Activated CD4-positive, alpha-beta T cell treated with anti-CD3 and anti-CD28 coated beads, Interleukin-2, amount 50 U/mL, for 1 hour (primary cell): Measurements from ENCODE around the gene DNAI1.

Experiments used
- DNase-seq: peaks from one replicate; pipeline ENCODE4 v3.0.0-alpha.2; 2020

Gene DNAI1

DNA sequence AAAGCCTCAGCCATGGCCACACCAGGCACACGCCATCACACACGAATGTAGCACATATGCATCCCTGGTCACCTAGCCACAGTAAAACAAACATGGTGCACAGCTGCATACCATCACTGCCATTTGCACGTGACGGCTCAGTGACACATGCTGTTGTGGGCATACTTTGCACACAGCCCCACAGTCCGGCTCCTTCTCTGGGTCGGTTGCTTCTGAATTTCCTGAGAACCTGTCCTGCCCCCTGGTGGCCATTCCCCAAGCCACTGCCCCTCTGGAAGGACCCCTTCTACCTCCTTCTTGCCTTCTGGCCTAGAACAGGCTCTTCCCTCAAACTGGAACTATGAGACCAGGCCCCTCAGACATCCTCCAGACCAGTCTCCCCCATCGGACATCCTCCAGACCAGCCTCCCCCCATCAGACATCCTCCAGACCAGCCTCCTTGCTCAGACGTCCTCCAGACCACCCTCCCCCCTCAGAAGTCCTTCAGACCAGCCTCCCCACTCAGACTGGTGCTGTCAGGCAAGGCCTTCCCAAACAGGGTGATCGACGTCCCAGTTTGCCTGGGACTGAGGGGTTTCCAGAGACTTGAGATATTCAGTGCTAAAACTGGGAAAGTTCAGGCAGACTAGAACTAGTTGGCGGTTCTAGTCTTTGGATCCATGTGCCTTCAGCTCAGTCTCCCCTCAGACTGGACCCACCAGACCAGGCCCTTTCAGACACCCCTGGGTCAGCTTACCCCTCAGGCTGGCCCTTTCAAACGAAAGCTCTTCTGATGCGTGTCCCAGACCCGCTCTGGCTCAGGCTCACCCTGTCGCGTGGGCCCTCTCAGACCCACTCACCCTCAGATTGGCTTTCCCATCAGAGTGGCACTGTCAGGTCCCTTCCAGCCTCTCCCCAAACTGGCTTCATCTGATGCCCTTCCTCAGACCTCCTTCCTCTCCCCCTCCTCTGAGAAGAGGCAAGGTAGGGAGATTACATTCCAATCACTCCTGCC lies 88.5 kb downstream of the DNAI1 start:
- peak; percentile 38 for DNase-seq

DNA sequence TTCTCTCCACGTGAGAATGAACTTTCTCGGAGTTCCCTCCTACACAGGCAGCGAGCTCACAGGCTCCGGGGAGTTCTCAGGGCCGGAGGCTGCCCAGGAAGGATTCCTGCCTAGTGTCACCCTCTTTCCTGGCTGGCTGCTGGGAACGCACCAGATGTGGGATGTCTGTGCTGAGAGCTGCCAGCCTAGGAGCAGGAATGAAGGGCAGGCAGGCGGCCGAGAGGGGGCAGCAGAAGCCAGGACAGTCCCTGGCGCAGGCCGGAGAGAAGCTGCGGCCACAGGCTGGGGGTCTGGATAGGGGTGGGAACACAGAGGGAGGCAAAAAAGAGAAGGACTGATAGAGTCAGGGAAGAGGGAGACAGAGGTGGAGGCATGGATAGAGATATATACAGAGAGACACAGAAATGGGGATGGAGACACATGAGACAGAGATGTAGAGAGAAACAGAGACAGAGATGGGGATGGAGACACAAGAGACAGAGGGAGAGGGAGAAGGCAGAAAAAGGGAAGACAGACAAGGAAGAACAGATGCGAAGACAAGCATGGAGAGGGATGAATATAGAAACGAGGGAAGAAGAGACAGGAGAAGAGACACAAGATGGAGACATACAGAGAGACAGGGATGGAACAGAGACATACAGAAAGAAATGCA lies 89.5 kb downstream of the DNAI1 start:
- peak; percentile 28 for DNase-seq

- DNase-seq, result no peak
These were observed 90.8 kb downstream of the DNAI1 start for GRCh38 chr9:34549407-34549732.

DNA sequence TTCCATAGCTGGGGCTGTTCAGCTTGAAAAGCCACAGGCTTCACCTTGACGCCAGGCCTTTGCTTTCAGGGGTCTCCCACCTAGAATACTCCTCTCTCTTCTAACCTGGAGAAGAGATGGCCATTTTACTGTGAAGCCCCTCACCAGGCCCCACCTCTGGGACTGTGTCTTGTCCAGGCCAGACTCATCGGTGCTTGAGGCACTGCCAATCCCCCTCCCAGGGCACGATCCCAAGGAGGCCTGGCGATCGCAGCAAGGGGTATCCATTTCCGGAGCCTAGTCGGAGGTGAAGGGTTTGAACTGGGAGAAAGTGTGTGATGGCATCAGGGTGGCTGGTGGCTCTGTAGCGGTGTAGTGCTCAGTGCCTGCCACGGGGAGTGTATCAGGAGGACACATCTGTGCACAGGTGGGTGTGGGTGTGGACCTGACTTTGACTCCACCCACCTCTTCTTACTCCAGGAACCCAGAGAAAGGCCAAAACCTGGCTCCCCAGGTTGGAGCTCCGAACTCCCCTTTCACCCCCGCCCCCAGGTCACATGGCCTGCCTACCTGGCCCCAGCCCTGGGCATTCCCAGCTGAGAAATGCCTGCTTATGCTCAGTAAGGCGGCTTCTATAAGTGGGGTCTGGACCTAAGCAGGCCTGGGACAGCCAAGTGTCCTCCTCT lies 91.5 kb downstream of the DNAI1 start:
- DNase-seq, result no peak

- no peak for DNase-seq
These were observed 92.2 kb downstream of the DNAI1 start for GRCh38 chr9:34550681-34551270.

GRCh38 chr9:34551751-34552605 lies 93.4 kb downstream of the DNAI1 start:
- no peak for DNase-seq

GRCh38 chr9:34552606-34552981 lies 94.0 kb downstream of the DNAI1 start:
- DNase-seq, result no peak

DNA sequence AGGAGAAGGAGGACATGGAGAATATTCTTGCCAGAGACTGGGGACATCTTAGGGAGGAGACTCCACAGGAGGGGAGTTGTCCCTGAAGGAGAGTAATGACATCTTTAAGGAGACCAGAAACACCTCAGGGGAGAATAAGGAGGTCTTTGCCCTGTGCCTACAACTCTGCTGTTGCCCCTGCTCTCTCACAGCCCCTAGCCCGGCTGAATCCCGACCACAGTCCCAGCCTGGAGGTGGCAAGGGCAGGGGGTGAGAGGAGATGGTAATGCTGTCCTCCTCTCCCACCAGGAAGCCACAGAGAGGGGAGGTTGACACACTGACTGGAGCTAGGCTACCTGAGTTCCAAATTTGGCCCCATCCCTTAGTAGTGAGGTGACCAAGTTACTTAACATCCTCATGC lies 94.4 kb downstream of the DNAI1 start:
- no peak for DNase-seq

DNA sequence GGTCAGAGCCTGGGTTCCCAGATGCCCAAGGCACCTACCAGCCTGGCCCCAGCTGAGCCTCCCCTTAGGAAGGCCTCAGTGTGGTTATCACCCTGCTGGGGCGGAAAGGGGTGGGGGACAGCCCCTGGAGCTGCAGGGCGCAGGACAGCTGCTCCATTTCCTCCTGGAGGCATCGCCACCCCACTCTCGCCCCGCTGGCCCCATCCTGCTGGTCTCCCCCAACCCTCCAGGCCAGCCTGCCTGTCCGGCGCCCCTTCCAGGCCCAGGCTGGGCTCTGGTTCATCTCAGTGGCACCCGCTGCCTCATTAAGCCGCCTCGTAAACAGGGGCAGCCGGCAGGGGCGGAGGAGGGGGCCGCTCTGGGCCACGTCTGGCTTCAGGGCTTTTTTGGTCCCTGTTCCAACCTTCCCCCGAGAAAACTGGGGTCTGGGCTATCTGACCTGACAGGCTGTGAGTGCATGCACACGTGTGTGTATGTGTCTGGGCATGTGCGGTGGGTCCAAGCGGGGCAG lies 95.0 kb downstream of the DNAI1 start:
- DNase-seq, result no peak

- DNase-seq, result no peak
These were observed 95.8 kb downstream of the DNAI1 start for GRCh38 chr9:34554211-34555001.

DNA sequence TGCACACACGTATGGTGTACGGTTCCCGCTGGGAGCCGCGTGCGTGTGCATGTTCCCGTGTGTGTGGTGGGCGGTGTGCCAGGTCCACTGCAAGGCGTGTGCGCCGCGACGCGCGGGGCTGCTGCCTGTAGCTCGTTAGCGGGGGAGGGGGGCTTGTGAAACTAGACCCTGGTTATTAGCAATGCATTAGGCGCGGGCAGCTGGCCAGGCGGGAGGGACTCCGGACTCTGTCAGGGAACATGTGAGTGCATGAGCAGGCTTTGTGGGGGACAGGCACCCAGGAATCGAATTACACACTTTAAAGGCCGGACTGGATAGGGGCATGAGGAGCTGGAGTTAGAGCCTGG lies 96.4 kb downstream of the DNAI1 start:
- no peak for DNase-seq

GRCh38 chr9:34555500-34555899 lies 96.9 kb downstream of the DNAI1 start:
- DNase-seq, result no peak

GRCh38 chr9:34555936-34556525 lies 97.4 kb downstream of the DNAI1 start:
- DNase-seq, result no peak

- no peak for DNase-seq
These were observed 98.3 kb downstream of the DNAI1 start for GRCh38 chr9:34556949-34557348.

GRCh38 chr9:34557426-34558321 lies 99.1 kb downstream of the DNAI1 start:
- DNase-seq, result no peak

- DNase-seq, result no peak
These were observed 99.8 kb downstream of the DNAI1 start for GRCh38 chr9:34558364-34558763.

DNA sequence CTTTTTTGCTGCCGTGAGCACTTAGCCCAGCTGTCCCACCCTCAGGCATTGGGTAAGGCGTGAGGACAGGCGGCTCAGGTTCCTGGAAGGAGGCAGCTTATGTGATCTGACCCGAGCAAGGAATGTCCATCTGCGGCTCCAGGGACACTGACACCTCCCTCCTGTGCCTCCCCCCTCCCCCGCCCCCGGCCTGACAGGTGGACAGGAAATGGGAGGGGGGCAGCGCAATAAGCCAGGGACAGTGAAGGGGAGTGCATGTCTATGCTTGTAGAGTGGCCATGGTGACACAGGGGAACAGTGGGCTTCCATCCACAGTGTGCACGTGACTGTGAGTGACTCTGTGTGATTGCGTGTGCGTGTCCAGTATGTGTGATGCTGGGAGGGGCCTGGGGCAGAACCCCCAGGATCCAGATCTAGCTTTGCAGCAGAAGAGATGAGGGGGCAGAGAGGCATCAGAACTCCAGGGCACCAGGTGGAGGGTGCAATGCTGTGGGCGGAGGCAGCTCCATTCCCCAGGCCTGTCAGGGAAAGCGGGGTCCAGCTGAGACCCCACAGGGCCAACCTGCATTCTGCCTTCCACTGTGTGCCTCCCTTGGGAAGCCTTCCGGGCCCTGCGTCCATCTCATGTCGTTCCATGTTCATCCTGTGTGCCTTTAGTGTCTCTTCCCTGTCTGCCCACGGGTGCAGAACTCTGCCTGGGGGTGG lies 100.5 kb downstream of the DNAI1 start:
- no peak for DNase-seq

DNA sequence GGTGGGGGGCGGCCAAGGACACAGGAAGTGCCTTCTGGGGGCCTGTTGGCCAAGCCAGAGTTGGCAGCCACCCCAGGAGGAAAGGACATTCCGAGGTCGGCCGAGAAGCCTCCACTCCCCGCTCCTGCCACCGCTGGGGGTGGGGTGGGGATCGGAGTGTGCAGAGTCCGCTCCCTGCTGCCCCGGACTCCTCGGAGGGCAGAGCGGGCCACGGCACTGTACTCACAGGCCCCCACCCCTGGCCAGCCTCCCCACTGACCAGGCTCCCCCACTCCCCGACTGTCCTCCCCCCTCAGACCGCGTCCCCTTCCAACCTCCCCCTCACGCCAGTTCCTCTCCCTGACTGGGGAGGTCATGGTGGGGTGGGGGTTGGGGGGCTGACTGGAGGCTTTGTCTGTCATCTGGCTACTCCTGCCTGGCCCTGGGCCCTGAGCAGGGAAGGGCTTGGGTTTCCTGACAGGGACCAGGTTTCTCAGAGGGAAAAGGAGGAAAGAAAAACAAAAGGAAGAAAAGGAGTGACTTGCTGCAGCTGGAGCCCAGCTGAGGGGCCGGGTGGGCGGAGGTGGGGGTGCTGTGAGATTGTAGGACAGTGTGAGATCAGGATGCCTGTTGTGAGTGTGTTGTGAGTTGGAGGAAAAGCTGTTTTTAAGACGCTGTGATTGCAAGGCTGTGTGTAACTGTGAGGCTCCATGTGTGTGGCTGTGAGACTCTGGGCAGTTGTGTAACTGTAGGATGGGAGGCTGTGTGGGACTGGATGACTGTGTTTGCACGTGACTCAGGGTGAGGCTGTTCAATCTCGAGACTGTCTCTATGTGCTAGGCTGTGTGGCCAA lies 101.2 kb downstream of the DNAI1 start:
- DNase-seq, result no peak
